Endothelial cell of umbilical vein (primary cell): Measurements from ENCODE around the gene KRTAP19-6. TPM values are rescaled to one million over a fixed set of nuclear protein-coding genes. Genes with fewer than 3 reads are reported as not detected.

Experiments
- BruUV-seq: library from RNA; stranded (reverse); fragments of 400-500 nt; replicated peaks from 2 replicates; lab custom pipeline; 2021; lab: Mats Ljungman, UMichigan
- CTCF ChIA-PET: fragments of 300-600, 350-600 bp; sonication (Branson Sonifier 250); formaldehyde crosslinking; loops from one replicate; lab custom pipeline; 2021; ENCODE audit warnings: antibody characterized with exemption, inconsistent platforms; lab: Charles Lee
- POLR2A ChIA-PET: fragments of 300-600, 350-600 bp; sonication (Branson Sonifier 250); formaldehyde crosslinking; loops from one replicate; lab custom pipeline; 2021; ENCODE audit warnings: antibody characterized with exemption, inconsistent platforms; lab: Charles Lee
- DNase-seq: peaks from one replicate; pipeline ENCODE4 v3.0.0-alpha.2; 2011; ENCODE audit warnings: low read depth, low spot score
- FAIRE-seq: peaks from 2 replicates; lab custom pipeline; 2011; peaks lifted over from hg19 to GRCh38; lab: Jason Lieb, UNC
- H2AFZ ChIP-seq: 2 replicates; pipeline ENCODE4 v1.6.0; 2012; ENCODE audit warnings: low read depth, low read length, control low read depth, inconsistent platforms
- H3K27ac ChIP-seq: 2 replicates; pipeline ENCODE4 v1.5.1; 2011; ENCODE audit warnings: low read depth, mild to moderate bottlenecking, control low read depth, low read length, moderate library complexity; ENCODE audit not compliant: insufficient read depth
- H3K27me3 ChIP-seq, 2 experiments: 2 replicates each; pipeline versions ENCODE4 v1.6.0 to v1.6.1; 2011; ENCODE audit warnings: low read length in 2 of 2, mixed read lengths in 1 of 2; ENCODE audit not compliant: control insufficient read depth in 2 of 2, insufficient read depth in 2 of 2
- H3K36me3 ChIP-seq, 2 experiments: 2 replicates in 1 of 2; 3 replicates in 1 of 2; pipeline ENCODE4 v1.5.1; 2011; ENCODE audit warnings: low read length in 2 of 2, mild to moderate bottlenecking in 1 of 2, moderate library complexity in 1 of 2; ENCODE audit not compliant: control insufficient read depth in 2 of 2, insufficient read depth in 2 of 2; ENCODE audit errors: extremely low read depth in 1 of 2
- H3K4me1 ChIP-seq: 3 replicates; pipeline ENCODE4 v1.5.1; 2011; ENCODE audit warnings: mild to moderate bottlenecking, low read length; ENCODE audit not compliant: control insufficient read depth, insufficient read depth; ENCODE audit errors: extremely low read depth
- H3K4me2 ChIP-seq: 2 replicates; pipeline ENCODE4 v1.6.1; 2011; ENCODE audit warnings: low read length, control low read depth, mixed read lengths; ENCODE audit not compliant: insufficient read depth
- H3K4me3 ChIP-seq, 3 experiments: fragments of 200-600 bp in 1 of 3; sonication (generic), shearing (Covaris generic) in 1 of 3; replicated peaks in 1 of 3; 2 replicates each; pipeline ENCODE4 v1.5.1; 2011 to 2016; ENCODE audit warnings: control low read depth in 3 of 3, low read length in 3 of 3, mild to moderate bottlenecking in 2 of 3, inconsistent platforms in 1 of 3, low read depth in 1 of 3, moderate library complexity in 1 of 3; ENCODE audit not compliant: insufficient read depth in 1 of 3
- H3K79me2 ChIP-seq: 2 replicates; pipeline ENCODE4 v1.6.0; 2012; ENCODE audit warnings: low read length, inconsistent platforms; ENCODE audit not compliant: control insufficient read depth, insufficient read depth
- H3K9ac ChIP-seq: replicated peaks from 2 replicates; pipeline ENCODE3; 2011; ENCODE audit warnings: low read length, control low read depth; ENCODE audit not compliant: insufficient read depth; ENCODE audit errors: extremely low read depth
- H3K9me1 ChIP-seq: replicated peaks from 3 replicates; pipeline ENCODE4 v1.6.0; 2011; ENCODE audit warnings: mild to moderate bottlenecking, low read length; ENCODE audit not compliant: control insufficient read depth, insufficient read depth; ENCODE audit errors: extremely low read depth
- H3K9me3 ChIP-seq: replicated peaks from 2 replicates; pipeline ENCODE4 v1.5.1; 2012; ENCODE audit warnings: low read length, inconsistent platforms; ENCODE audit not compliant: control insufficient read depth, insufficient read depth
- H4K20me1 ChIP-seq: replicated peaks from 2 replicates; pipeline ENCODE3; 2011; ENCODE audit warnings: mild to moderate bottlenecking, low read length; ENCODE audit not compliant: control insufficient read depth, insufficient read depth; ENCODE audit errors: extremely low read depth
- CTCF ChIP-seq, 2 donors: IDR thresholded peaks; 1 replicate in 1 of 2; 2 replicates in 1 of 2; pipeline ENCODE4 v1.5.1; 2011; ENCODE audit warnings: low read length in 2 of 2, mild to moderate bottlenecking in 2 of 2, moderate library complexity in 2 of 2, control low read depth in 1 of 2, inconsistent platforms in 1 of 2, low read depth in 1 of 2; ENCODE audit not compliant: insufficient read depth in 1 of 2; ENCODE audit errors: extremely low read depth in 1 of 2
- FOS ChIP-seq: IDR thresholded peaks from 2 replicates; pipeline ENCODE4 v1.6.1; 2011; ENCODE audit warnings: mild to moderate bottlenecking, low read length, moderate library complexity, borderline replicate concordance; ENCODE audit not compliant: insufficient read depth
- JUN ChIP-seq: IDR thresholded peaks from 2 replicates; pipeline ENCODE4 v1.6.1; 2011; ENCODE audit warnings: borderline replicate concordance, low read depth; ENCODE audit not compliant: insufficient read length, insufficient read depth
- MAX ChIP-seq: IDR thresholded peaks from 2 replicates; pipeline ENCODE4 v1.6.1; 2011; ENCODE audit not compliant: insufficient read depth, insufficient read length
- POLR2A ChIP-seq: IDR thresholded peaks from 2 replicates; pipeline ENCODE4 v1.6.1; 2012; ENCODE audit warnings: low read depth, mild to moderate bottlenecking, control low read depth, low read length
- POLR2AphosphoS5 ChIP-seq: IDR thresholded peaks from 2 replicates; pipeline ENCODE4 v1.6.1; 2012; ENCODE audit warnings: low read depth, mild to moderate bottlenecking, control low read depth, low read length, moderate library complexity; ENCODE audit not compliant: insufficient read depth
- dilution Hi-C: fragments of 300-500 bp; cut with MboI; formaldehyde crosslinking; loops from one replicate; pipeline ENCODE4 v1.15.0; 2019; ENCODE audit warnings: low sequenced_read_pairs; ENCODE audit not compliant: extremely low pct_ligation_motif_present
- intact Hi-C: fragments of 100-400 bp; cut with micrococcal nuclease; formaldehyde crosslinking; loops from one replicate; pipeline ENCODE4 v1.10.0; 2022
- polyA plus RNA-seq, 4 experiments: library from polyadenylated mRNA; depleted of rRNA in 3 of 4; stranded (reverse) in 3 of 4; unstranded in 1 of 4; fragments of >200 nt; gene quantifications; 2 replicates each; pipeline versions ENCODE4 v1.2.1 to v1.2.3, GENCODE V29; 2011 to 2012; ENCODE audit warnings: missing spikeins in 1 of 4
- total RNA-seq: library from RNA; stranded (reverse); gene quantifications from 2 replicates; pipeline ENCODE4 v1.2.3, GENCODE V29; 2021

The KRTAP19-6 gene
- total and polyA plus RNA-seq, 2 donors (not counting 3 experiments of a cell fraction or from before 2014, with no cell fraction given) = not detected

- POLR2A ChIA-PET = no interaction called here
- no peak for FAIRE-seq
- intact Hi-C loops (no loop called here), dilution Hi-C loops (no loop called here)
- CTCF ChIA-PET = no interaction called here
- Histone ChIP-seq H2AFZ (no peak overlapping the region), H4K20me1 (no peaks in the 10 kb centered on the region), H3K27ac (no peak overlapping the region), H3K27me3 (no peaks in the 10 kb centered on the region), H3K4me3 (no peak overlapping the region), H3K4me2 (no peak overlapping the region), H3K36me3 (no peaks in the 10 kb centered on the region), H3K9ac (no peak overlapping the region), H3K79me2 (no peaks in the 10 kb centered on the region), H3K9me1 (no peaks in the 10 kb centered on the region), H3K4me1 (no peaks in the 10 kb centered on the region), H3K9me3 (no peaks in the 10 kb centered on the region)
- DNase-seq = no peak
- BruUV-seq = no TSS peak
- TF ChIP-seq FOS (no peak), POLR2AphosphoS5 (no peak), JUN (no peak), CTCF (IDR thresholded peaks at IDR 0.05; ENCODE audit: extremely low read depth in 1 of 2, insufficient read depth in 1 of 2, low read depth in 1 of 2, low read length in 2 of 2) (no peak), POLR2A (no peak)
These were observed 37.7 kb upstream of the KRTAP19-6 start for GRCh38 chr21:30579346-30579745.

GRCh38 chr21:30577766-30578165, 36.1 kb upstream of the KRTAP19-6 start:
- no peaks in the 10 kb centered on the region for H3K79me2 ChIP-seq
- no TSS peak for BruUV-seq
- H3K9me1 ChIP-seq = no peaks in the 10 kb centered on the region
- DNase-seq = no peak
- POLR2A ChIA-PET = no interaction called here
- H3K9ac ChIP-seq = no peak overlapping the region
- intact Hi-C loops = no loop called here
- dilution Hi-C loops = no loop called here
- H3K4me2 ChIP-seq = no peak overlapping the region
- H3K4me3 ChIP-seq = no peak overlapping the region
- no peaks in the 10 kb centered on the region for H4K20me1 ChIP-seq
- H3K27me3 ChIP-seq = no peaks in the 10 kb centered on the region
- H3K36me3 ChIP-seq = no peaks in the 10 kb centered on the region
- no peak overlapping the region for H3K27ac ChIP-seq
- H2AFZ ChIP-seq = no peak overlapping the region
- FAIRE-seq = no peak
- no peaks in the 10 kb centered on the region for H3K4me1 ChIP-seq
- peaks cover 2% of the 10 kb centered on the region for H3K9me3 ChIP-seq
- CTCF ChIA-PET = no interaction called here
- TF ChIP-seq POLR2AphosphoS5 (no peak), MAX (no peak), CTCF (IDR thresholded peaks at IDR 0.05; ENCODE audit: extremely low read depth in 1 of 2, insufficient read depth in 1 of 2, low read depth in 1 of 2, low read length in 2 of 2) (no peak), POLR2A (no peak)
